ENCODE results near the gene MEA1.

GRCh38 chr6:42984001-42984923 is 29.5 kb downstream of the MEA1 start, which contains the start of gene PPP2R5D:
- TF ChIP-seq EZH2phosphoT487 (IDR thresholded peaks at IDR 0.05; ENCODE audit: borderline replicate concordance) = no peak
- TF ChIP-seq CTCF (IDR thresholded peaks at IDR 0.05 in 2 of 3, conservative IDR thresholded peaks at IDR 0.05 in 1 of 3; ENCODE audit: borderline replicate concordance in 1 of 3, insufficient read depth in 1 of 3, low read depth in 2 of 3, low read length in 2 of 3) = no peak
- peak; percentile 96 for TF ChIP-seq POLR2AphosphoS5 (IDR thresholded peaks at IDR 0.05; ENCODE audit: low read depth, low read length)
- TF ChIP-seq POLR2A (IDR thresholded peaks at IDR 0.05; ENCODE audit: borderline replicate concordance, extremely low read depth, insufficient read depth, insufficient read length) = peak; percentile 85
- no peak for TF ChIP-seq REST (IDR thresholded peaks at IDR 0.05; ENCODE audit: low read depth)
- no peak for TF ChIP-seq JUND (IDR thresholded peaks at IDR 0.05)
- TF ChIP-seq ZNF274 (IDR thresholded peaks at IDR 0.05; ENCODE audit: low read depth, low read length) = no peak
